ENCODE results near the gene DNAJB1. TPM values are rescaled to one million over a fixed set of nuclear protein-coding genes. Genes with fewer than 3 reads are reported as not detected.
A peak's percentile ranks its signal among the peaks of the same experiment; 100 is the strongest.

DNAJB1 gene
- total and polyA plus RNA-seq, 5 experiments from 2014 or later: 165 to 348 (median 205) TPM

- no peak for ATAC-seq
- peak within 1 kb of the TSS in 8 of 10 donors; percentile 5 to 77 (median 50) for H3K27ac Mint-ChIP-seq
- H3K9me3 Mint-ChIP-seq: no peaks in the 10 kb centered on the region
- DNase-seq: no peak
- H3K4me1 Mint-ChIP-seq: peaks cover 18 to 48% (median 32%) of the 10 kb centered on the region in 4 donors
- POLR2A ChIA-PET: interaction anchor here (0.5 to 4.9 kb wide), 3 partner anchors 42 to 81 kb away, joined by 3 to 23 read pairs (median 6); partner anchors contain the start of gene DNAJB1
- peaks cover 0 to 25% (median 2%) of the 10 kb centered on the region in 3 donors for H3K36me3 Mint-ChIP-seq
- H3K27me3 Mint-ChIP-seq: peaks cover 11 to 25% (median 14%) of the 10 kb centered on the region in 5 donors
- H3K4me3 Mint-ChIP-seq: peak within 1 kb of the TSS in 9 of 10 donors; percentile 3 to 68 (median 39)
Observed at GRCh38 chr19:14475251-14476073, 42.7 kb downstream of the DNAJB1 start, which contains the start of gene PTGER1. Gene PTGER1, minus strand, starts transcription at chr19:14475354. Its CDS starts 1,034 bp downstream, at chr19:14474320.

- peak overlapping the region in 2 of 10 donors; percentile 43 to 77 for H3K27ac Mint-ChIP-seq
- ATAC-seq (no peak), DNase-seq (no peak)
- peaks cover 0 to 29% (median 2%) of the 10 kb centered on the region in 3 donors for H3K36me3 Mint-ChIP-seq
- POLR2A ChIA-PET: interaction anchor here (1.0 to 4.9 kb wide), 2 partner anchors 42 to 57 kb away, joined by 6 to 23 read pairs; partner anchors contain the start of gene DNAJB1
- H3K9me3 Mint-ChIP-seq: no peaks in the 10 kb centered on the region
- peaks cover 11 to 25% (median 14%) of the 10 kb centered on the region in 5 donors for H3K27me3 Mint-ChIP-seq
- peaks cover 18 to 48% (median 32%) of the 10 kb centered on the region in 4 donors for H3K4me1 Mint-ChIP-seq
- peak overlapping the region in 9 of 10 donors; percentile 2 to 68 (median 39) for H3K4me3 Mint-ChIP-seq
Observed at GRCh38 chr19:14474827-14475226, 43.4 kb downstream of the DNAJB1 start.

- H3K4me3 Mint-ChIP-seq: peak overlapping the region in 9 of 10 donors; percentile 2 to 68 (median 39)
- H3K27me3 Mint-ChIP-seq: peaks cover 11 to 25% (median 14%) of the 10 kb centered on the region in 5 donors
- POLR2A ChIA-PET: interaction anchor here (4.9 kb wide), 1 partner anchor 43 kb away, joined by 23 read pairs; the partner anchor contains the start of gene DNAJB1
- peaks cover 0 to 34% (median 2%) of the 10 kb centered on the region in 3 donors for H3K36me3 Mint-ChIP-seq
- ATAC-seq (no peak), DNase-seq (no peak)
- no peaks in the 10 kb centered on the region for H3K9me3 Mint-ChIP-seq
- H3K27ac Mint-ChIP-seq: peak overlapping the region in 3 of 10 donors; percentile 43 to 77 (median 57)
- H3K4me1 Mint-ChIP-seq: peaks cover 18 to 48% (median 32%) of the 10 kb centered on the region in 4 donors
Observed at GRCh38 chr19:14473978-14474578, 44.1 kb downstream of the DNAJB1 start.

GRCh38 chr19:14473073-14473977 is 44.9 kb downstream of the DNAJB1 start:
- peak overlapping the region in 2 of 10 donors; percentile 16 to 22 for H3K27ac Mint-ChIP-seq
- no peak for DNase-seq

GRCh38 chr19:14472202-14472938 is 45.8 kb downstream of the DNAJB1 start:
- Mint-ChIP-seq H3K4me1 (peaks cover 18 to 48% (median 32%) of the 10 kb centered on the region in 4 donors), H3K36me3 (peaks cover 0 to 41% (median 13%) of the 10 kb centered on the region in 3 donors), H3K4me3 (peak overlapping the region; percentile 44 to 80 (median 70)), H3K27ac (peak overlapping the region in 2 of 10 donors; percentile 53 to 56), H3K9me3 (no peaks in the 10 kb centered on the region), H3K27me3 (peaks cover 11 to 25% (median 14%) of the 10 kb centered on the region in 5 donors)
- ATAC-seq (peak; percentile 82), DNase-seq (peak; percentile 66 to 93 (median 87))
- POLR2A ChIA-PET: interaction anchor here (0.5 to 4.9 kb wide), 15 partner anchors 9 to 336 kb away, joined by 3 to 23 read pairs (median 4); partner anchors contain the start of genes ASF1B and DNAJB1

More at GRCh38 chr19:14473073-14473977, 44.9 kb downstream of the DNAJB1 start:
- peaks cover 18 to 48% (median 32%) of the 10 kb centered on the region in 4 donors for H3K4me1 Mint-ChIP-seq
- peak overlapping the region; percentile 44 to 80 (median 70) for H3K4me3 Mint-ChIP-seq
- peaks cover 11 to 25% (median 14%) of the 10 kb centered on the region in 5 donors for H3K27me3 Mint-ChIP-seq
- POLR2A ChIA-PET: interaction anchor here (0.5 to 4.9 kb wide), 13 partner anchors 10 to 337 kb away, joined by 3 to 23 read pairs (median 5); partner anchors contain the start of genes ASF1B and DNAJB1
- peaks cover 0 to 36% (median 7%) of the 10 kb centered on the region in 3 donors for H3K36me3 Mint-ChIP-seq
- no peaks in the 10 kb centered on the region for H3K9me3 Mint-ChIP-seq
- ATAC-seq: peak in 1 of 2 donors; percentile 13

GRCh38 chr19:14471436-14472187 is 46.6 kb downstream of the DNAJB1 start:
- DNase-seq (peak in 1 of 10 donors; percentile 32), ATAC-seq (no peak)
- peak overlapping the region in 3 of 10 donors; percentile 6 to 80 (median 72) for H3K4me3 Mint-ChIP-seq
- POLR2A ChIA-PET: interaction anchor here (0.6 to 4.9 kb wide), 8 partner anchors 36 to 335 kb away, joined by 3 to 23 read pairs (median 6); partner anchors contain the start of genes ASF1B and DNAJB1
- H3K27me3 Mint-ChIP-seq: peaks cover 11 to 25% (median 14%) of the 10 kb centered on the region in 5 donors
- no peaks in the 10 kb centered on the region for H3K9me3 Mint-ChIP-seq
- peaks cover 17 to 41% (median 30%) of the 10 kb centered on the region in 4 donors for H3K4me1 Mint-ChIP-seq
- H3K27ac Mint-ChIP-seq: peak overlapping the region in 3 of 10 donors; percentile 29 to 56 (median 53)
- H3K36me3 Mint-ChIP-seq: peaks cover 0 to 47% (median 13%) of the 10 kb centered on the region in 3 donors

- Mint-ChIP-seq H3K27me3 (peaks cover 8 to 23% (median 14%) of the 10 kb centered on the region in 5 donors), H3K9me3 (no peaks in the 10 kb centered on the region), H3K4me3 (no peak overlapping the region), H3K36me3 (peaks cover 0 to 56% (median 13%) of the 10 kb centered on the region in 3 donors), H3K27ac (no peak overlapping the region), H3K4me1 (peaks cover 7 to 28% (median 19%) of the 10 kb centered on the region in 4 donors)
- POLR2A ChIA-PET: no interaction called here
- DNase-seq: no peak
- ATAC-seq: no peak
Observed at GRCh38 chr19:14470031-14470876, 47.9 kb downstream of the DNAJB1 start.

GRCh38 chr19:14467816-14468215 is 50.4 kb downstream of the DNAJB1 start:
- peak overlapping the region in 1 of 10 donors; percentile 15 for H3K27ac Mint-ChIP-seq

GRCh38 chr19:14467391-14467790 is 50.8 kb downstream of the DNAJB1 start:
- DNase-seq (no peak), ATAC-seq (no peak)
- Mint-ChIP-seq H3K27me3 (peaks cover 0 to 1% (median 0%) of the 10 kb centered on the region in 5 donors), H3K4me1 (peaks cover 0 to 7% (median 2%) of the 10 kb centered on the region in 4 donors), H3K27ac (peak overlapping the region in 1 of 10 donors; percentile 15), H3K9me3 (no peaks in the 10 kb centered on the region), H3K36me3 (peaks cover 0 to 82% (median 16%) of the 10 kb centered on the region in 3 donors), H3K4me3 (no peak overlapping the region)
- POLR2A ChIA-PET: interaction anchor here (1.0 kb wide), 2 partner anchors 17 to 49 kb away, joined by 3 read pairs; no protein-coding TSS in a partner anchor

More at GRCh38 chr19:14467816-14468215, 50.4 kb downstream of the DNAJB1 start:
- Mint-ChIP-seq H3K9me3 (no peaks in the 10 kb centered on the region), H3K4me1 (peaks cover 1 to 11% (median 5%) of the 10 kb centered on the region in 4 donors), H3K36me3 (peaks cover 0 to 78% (median 16%) of the 10 kb centered on the region in 3 donors), H3K27me3 (peaks cover under 1 to 6% (median under 1%) of the 10 kb centered on the region in 5 donors), H3K4me3 (no peak overlapping the region)
- POLR2A ChIA-PET: interaction anchor here (0.6 to 0.9 kb wide), 5 partner anchors 28 to 55 kb away, joined by 3 to 4 read pairs (median 3); no protein-coding TSS in a partner anchor
- ATAC-seq (no peak), DNase-seq (no peak)

All from naive thymus-derived CD8-positive, alpha-beta T cell (primary cell).